ENCODE measurements around the gene ZNF100.
"Not testable (repeated sequence)": the region's sequence is repeated elsewhere in the genome, so short reads cannot be mapped to it uniquely, and the experiment has no call there.

The ZNF100 gene

DNA sequence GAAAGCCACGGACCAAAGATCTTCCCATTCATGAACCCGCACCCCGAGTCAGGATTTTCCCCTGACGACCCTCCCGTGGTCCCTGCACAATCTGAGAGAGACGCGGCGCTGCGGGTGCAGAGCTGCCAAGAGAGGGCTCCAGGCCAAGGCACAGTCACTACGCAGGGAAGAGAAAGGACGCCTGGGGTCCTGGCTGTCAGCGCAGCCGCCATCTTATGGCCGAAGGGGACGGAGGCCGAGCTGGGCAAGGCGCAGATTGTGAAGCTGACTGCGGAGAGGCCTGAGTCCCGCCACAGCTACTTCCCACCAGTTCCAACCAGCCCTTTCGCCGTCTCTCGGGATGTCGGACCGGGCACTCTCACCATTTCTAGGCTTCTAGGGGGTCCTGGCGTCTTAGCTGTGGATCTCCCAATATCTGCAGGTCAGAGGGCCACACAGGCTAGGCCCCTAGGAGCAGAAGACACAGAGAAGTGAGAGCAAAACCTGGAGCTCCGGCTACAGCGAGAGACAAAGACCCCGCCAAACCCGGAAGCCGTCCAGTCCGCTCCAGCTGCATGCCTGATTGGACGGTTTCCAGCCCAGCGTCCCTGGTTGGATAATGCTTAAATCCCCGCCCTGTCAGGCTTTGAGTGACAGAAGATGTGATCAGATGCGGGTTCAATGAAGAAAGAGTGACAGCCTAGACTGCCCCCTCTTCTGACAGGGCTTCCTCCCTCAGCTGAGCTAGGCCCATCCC is at the start of gene ZNF100:
TSS of gene ZNF100 (minus strand) at position 515 of the 736 bp plus-strand sequence. CDS start at position 365, 150 bp downstream.
- peak; percentile 61 for DNase-seq

DNA sequence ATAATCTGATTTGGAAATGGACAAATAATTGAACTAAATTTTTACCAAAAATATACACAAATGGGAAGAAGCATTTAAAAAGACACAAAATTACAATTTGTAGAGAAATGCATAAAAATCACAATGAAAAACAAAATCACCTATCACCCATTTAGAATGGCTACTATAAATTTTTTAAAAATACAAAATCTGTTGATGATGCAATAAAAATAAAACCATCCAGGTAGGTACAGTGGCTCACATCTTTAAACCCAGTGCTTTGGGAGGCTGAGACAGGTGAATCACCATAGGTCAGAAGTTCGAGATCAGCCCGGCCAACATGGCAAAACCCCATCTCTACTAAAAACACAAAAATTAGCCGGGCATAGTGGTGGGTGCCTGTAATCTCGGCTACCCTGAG is 45.1 kb upstream of the ZNF100 start:
- DNase-seq: no peak

DNA sequence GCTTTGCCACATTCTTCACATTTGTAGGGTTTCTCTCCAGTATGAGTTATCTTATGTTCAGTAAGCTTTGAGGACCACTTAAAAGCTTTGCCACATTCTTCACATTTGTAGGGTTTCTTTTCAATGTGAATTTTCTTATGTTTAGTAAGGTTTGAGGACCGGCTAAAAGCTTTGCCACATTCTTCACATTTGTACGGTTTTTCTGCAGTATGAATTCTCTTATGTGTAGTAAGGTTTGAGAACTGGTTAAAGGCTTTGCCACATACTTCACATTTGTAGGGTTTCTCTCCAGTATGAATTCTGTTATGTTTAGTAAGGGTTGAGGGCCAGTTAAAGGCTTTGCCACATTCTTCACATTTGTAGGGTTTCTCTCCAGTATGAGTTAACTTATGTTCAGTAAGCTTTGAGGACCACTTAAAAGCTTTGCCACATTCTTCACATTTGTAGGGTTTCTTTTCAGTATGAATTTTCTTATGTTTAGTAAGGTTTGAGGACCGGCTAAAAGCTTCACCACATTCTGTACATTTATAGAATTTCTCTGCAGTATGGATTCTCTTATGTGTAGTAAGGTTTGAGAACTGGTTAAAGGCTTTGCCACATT is 41.1 kb upstream of the ZNF100 start:
- DNase-seq: not testable (repeated sequence)

DNA sequence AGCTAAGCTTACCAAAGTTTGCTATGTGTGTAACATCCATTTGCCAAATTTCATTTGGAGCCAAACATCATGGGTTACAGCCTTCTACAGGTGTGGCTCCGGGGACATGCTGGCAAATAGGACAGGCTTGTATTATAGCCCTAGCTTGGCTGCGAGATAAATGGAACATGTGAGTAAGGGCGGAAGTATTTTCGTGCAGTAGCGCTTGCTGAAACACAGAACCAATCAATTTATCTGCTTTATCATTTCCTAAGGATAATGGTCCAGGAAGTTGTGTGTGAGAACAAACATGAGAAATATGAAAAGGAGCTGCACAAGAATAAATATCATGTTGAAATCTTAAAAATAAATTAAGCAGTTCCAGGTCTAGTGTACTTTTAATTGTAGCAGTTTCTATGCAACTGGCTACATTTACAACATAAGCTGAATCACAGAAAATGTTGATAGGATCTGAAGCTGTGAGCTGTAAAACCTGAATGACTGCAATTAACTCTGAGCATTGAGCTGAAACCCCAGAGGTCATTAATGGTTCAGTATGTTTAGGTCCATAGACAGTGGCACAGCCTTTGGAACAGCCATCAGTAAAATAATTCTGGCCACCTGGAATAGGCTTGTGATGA is 22.2 kb upstream of the ZNF100 start:
- DNase-seq: no peak

DNA sequence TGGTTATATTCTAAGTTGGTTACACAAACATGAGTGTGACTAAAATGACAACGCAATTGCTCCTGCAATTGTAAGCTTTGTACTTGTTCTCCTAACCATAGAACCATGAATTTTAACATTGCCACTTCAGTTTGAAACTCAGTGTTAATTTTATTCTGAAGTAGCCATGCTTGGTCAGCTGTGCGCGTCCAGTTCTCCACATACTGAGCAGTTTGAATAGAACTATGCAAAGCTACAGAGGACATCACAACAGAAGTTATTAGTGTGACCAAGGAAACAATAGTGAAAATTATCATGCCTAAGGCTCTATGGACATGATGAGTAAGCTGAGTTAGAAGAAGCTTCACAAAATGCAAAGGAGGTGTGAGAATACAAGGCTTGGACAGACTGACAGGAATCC is 19.6 kb upstream of the ZNF100 start:
- DNase-seq: no peak

DNA sequence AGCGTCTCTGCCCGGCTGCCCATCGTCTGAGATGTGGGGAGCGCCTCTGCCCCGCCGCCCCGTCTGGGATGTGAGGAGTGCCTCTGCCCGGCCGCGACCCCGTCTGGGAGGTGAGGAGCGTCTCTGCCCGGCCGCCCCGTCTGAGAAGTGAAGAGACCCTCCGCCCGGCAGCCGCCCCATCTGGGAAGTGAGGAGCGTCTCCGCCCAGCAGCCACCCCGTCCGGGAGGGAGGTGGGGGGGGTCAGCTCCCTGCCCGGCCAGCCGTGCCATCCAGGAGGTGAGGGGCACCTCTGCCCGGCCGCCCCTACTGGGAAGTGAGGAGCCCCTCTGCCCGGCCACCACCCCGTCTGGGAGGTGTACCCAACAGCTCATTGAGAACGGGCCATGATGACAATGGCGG is 8.4 kb upstream of the ZNF100 start:
- DNase-seq: not testable (repeated sequence)

DNA sequence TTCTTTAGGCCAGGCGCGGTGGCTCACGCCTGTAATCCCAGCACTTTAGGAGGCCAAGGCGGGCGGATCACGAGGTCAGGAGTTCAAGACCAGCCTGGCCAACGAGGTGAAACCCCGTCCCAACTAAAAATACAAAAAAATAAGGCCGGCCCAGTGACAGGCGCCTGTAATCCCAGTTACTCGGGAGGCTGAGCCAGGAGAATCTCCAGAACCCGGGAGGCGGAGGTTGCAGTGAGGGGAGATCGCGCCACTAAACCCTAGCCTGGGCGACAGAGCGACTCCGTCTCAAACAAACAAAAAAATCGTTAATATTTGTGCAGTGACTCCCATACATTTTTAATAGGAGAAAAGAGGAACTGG is 694 bp downstream of the ZNF100 start:
- DNase-seq: not testable (repeated sequence)

DNA sequence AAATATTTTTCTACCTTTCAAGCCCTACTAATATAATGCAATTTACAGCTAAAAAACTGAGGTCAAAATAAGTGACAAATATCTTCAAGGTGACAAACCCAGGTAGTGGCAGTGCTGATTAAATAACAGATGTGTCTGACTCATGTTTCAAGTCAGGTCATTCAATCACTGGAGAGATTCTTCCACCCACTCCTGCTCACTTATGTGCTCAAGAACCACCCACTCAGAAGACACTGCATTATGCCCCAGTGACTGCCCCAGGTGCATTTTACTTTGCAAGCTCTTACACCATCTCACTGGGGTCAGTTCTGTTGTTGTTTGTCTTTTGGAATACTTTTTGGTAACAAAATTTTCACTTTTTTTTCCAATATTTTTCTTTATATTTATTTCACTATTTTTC is 2.2 kb downstream of the ZNF100 start:
- DNase-seq: no peak

DNA sequence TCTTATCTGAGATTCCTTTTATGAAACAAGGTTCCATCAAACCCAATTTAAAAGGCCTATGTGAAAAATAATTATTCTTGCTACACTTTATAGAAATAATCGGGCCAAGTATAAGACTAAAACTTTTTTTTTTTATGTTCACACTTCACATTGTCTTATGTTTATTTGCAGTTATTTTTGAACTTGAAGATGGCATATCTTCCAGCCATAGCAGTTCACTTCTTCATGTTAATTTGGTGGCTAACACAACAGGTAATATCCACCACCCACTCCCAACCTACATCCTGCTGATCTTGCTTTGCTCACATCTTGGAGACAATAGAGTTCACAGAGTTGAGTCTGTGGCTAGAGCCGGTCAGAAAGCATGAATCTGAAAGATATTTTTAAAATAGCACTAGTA is 5.8 kb downstream of the ZNF100 start:
- DNase-seq: not testable (repeated sequence)

DNA sequence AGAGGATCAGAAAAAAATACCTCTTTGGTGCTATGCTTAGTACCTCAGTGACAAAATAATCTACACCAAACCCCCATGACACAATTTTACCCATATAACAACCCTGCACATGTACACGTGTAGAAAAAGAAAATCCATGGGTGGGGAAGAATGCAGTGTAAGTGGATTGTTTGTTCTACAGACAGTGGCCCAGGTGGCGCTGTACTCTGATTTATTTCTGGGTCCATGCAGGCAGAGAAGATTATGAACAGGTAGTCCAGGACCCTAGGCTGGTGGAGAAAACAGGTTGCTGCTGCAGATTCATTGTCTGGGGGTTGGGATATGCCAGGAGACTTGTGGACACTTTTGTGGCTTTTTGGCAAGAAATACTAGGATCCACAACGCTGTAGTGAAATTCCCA is 9.1 kb downstream of the ZNF100 start:
- DNase-seq: no peak

DNA sequence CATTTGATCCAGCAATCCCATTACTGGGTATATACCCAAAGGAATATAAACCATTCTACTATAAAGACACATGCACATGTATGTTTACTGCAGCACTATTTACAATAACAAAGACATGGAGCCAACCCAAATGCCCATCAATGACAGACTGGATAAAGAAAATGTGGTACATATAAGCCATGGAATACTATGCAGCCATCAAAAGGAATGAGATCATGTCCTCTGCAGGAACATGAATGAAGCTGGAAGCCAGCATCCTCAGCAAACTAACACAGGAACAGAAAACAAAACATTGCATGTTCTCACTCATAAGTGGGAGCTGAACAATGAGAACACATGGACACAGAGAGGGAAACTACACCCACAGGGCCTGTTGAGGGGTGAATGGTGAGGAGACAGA is 11.8 kb downstream of the ZNF100 start:
- not testable (repeated sequence) for DNase-seq

DNA sequence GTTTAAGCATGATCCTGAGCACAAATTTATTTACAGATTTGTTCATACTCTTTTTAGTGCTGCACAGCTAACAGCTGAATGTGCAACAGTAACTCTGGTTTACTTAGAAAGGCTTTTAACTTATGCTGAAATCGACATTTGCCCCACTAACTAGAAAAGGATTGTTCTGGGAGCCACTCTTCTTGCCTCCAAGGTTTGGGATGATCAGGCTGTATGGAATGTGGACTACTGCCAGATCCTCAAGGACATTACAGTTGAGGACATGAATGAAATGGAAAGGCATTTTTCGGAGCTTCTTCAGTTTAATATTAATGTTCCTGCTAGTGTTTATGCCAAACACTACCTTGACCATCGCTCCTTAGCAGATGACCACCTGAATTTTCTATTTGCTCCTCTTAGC is 16.0 kb downstream of the ZNF100 start:
- DNase-seq: no peak

DNA sequence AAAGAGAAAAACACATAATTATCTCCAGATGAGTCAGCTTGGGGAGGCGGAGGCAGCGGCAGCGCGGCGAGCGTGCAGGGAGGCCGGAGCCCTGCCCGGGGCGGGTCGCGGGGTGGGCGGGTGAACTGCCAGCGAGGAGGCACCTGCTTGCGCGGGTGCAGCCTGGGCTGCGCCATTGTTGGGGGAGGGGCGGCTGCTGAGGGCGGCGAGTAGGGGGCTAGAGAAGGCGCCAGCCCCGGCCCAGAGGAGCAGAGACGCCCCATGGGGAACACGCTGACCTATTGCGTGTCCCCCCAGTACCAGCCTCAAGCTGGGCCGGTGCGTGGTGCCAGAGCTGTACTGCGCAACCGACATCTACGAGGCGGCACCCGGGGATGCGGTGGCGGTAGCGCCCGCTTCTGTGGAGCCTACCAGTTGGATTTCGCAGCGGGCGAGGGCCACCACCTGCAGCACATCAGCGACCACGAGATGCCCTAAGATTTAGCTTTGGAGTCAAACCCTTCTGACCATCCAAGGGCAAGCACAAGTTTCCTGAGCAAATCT is 16.7 kb downstream of the ZNF100 start:
- no peak for DNase-seq

DNA sequence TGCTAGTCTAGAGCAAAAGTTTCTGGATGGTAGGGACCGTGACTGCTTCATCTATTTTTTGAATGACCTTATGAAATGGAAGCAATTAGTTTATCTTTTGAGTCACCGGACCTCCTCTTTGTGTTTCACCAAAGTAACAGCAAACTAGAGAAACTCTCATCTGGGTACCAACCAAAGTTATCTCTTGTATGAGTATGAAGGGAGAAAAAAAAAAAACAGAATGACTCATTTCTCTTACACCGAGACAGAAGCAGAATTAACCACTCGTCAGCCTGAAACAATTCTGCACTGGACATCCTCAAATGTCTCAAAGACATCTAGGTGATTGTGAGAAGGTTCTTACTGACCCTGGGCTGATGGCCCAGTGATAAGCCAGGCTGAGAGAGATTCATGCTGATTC is 18.3 kb downstream of the ZNF100 start:
- no peak for DNase-seq

DNA sequence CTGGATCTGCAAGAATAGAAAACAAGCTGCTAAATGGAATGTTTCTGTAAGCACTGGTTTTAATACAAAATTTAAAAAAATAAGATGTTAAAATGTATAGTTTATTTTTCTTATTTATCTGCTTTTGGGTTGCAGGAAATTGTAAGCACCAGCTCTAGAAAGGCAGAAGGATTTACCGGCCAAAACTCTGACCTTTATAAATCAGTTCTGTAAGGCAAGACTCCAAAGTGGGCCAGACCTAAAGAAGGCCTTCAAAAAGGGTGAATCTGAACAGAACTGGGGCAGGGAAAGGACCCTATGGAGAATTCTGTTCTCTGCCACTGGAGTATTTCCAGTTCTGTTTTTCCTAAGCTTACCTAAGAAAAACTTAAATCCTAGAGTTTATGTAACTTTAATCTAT is 19.3 kb downstream of the ZNF100 start:
- DNase-seq: no peak

DNA sequence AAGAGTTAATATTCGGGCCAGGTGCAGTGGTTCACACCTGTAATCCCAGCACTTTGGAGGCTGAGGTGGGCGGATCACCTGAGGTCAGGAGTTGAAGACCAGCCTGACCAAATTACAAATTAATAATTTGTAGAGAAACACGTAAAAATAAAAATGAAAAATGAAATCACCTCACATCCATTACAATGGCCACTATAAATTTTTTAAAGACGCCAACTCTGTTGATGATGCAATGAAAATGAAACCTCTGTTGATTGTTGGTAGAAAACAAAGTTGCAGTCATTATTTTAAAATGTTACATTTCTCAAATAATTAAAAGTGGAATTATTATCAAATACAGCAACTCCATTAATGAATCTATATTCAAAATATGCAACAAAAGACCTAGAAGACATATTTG is 26.8 kb downstream of the ZNF100 start:
- no peak for DNase-seq

DNA sequence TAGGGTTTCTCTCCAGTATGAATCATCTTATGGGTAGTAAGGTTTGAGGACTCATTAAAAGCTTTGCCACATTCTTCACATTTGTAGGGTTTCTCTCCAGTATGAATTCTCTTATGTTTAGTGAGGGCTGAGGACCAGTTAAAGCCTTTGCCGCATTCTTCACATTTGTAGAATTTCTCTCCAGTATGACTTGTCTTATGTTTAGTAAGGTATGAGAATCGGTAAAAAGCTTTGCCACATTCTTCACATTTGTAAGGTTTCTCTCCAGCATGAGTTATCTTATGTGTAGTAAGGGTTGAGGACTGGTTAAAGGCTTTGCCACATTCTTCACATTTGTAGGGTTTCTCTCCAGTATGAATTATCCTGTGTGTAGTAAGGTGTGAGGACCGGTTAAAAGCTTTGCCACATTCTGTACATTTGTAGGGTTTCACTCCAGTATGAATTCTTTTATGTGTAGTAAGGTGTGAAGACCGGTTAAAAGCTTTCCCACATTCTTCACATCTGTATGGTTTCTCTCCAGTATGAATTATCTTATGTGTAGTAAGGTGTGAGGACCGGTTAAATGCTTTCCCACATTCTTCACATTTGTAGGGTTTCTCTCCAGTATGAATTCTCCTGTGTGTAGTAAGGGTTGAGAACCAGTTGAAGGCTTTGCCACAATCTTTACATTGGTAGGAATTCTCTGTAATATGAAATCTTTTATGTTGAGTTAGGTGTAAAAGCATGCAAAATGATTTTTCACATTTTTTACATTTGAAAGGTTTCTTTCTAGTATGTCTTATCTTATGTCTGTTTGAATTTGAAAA is 40.2 kb downstream of the ZNF100 start:
- DNase-seq: not testable (repeated sequence)

DNA sequence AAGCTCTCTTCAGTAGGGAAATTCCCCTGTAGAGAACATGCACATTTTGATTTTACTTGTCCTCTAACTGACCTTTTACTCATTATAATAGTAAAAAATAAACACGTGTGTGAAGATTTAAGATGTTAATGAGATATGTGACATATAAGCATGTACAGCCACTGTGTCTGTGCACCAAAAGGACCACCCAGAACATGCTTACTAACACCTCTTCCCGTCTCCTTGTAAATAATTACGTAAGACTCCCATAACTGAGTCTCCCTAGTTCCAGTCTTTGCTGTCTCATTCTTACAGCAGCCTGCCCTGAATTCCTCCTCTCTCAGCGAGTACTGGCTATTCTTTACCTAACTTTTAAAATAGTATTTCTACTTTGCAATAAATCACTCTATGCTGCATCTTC is 53.6 kb downstream of the ZNF100 start:
- DNase-seq: no peak

DNA sequence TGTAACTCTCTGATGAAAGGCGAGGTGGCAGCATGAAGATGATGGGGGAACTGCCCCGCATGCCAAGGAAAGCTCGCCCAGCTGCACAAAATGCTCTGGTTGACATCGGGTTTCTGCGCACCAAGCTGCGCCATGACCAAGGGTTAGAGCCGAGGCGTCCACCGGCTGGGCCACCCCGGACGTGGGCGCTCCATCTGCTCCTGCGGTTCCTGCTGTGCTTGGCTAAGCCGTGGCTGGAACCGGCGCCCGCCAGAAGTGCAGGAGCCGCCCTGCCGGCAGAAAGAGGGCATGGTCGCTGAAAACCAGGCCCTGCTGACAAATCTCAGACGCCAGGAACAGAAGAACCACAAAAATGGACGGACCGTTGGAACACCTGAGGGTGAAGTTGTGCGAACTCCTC is 57.9 kb downstream of the ZNF100 start:
- DNase-seq: no peak

DNA sequence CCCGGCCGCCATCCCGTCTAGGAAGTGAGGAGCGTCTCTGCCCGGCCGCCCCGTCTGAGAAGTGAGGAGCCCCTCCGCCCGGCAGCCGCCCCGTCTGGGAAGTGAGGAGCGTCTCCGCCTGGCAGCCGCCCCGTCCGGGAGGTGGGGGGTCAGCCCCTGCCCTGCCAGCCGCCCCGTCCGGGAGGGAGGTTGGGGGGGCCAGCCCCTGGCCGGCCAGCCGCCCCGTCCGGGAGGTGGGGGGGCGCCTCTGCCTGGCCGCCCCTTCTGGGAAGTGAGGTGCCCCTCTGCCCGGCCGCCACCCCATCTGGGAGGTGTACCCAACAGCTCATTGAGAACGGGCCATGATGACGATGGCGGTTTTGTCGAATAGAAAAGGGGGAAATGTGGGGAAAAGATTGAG is 59.5 kb downstream of the ZNF100 start:
- not testable (repeated sequence) for DNase-seq

DNA sequence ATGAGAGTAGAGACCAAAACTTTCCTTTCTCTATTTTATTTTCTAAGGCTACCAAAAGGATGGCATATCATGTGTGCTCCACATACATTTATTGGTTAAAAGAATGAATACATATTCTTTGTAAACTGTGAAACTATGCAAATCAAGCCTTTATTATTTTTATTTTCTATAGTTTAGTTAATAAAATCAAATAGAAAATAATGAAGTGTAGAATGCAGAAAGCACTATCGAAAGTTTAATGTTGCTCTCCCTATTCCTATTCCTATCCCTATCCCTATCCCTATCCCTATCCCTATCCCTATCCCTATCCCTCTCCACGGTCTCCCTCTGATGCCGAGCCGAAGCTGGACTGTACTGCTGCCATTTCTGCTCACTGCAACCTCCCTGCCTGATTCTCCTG is 60.3 kb downstream of the ZNF100 start:
- DNase-seq: no peak

DNA sequence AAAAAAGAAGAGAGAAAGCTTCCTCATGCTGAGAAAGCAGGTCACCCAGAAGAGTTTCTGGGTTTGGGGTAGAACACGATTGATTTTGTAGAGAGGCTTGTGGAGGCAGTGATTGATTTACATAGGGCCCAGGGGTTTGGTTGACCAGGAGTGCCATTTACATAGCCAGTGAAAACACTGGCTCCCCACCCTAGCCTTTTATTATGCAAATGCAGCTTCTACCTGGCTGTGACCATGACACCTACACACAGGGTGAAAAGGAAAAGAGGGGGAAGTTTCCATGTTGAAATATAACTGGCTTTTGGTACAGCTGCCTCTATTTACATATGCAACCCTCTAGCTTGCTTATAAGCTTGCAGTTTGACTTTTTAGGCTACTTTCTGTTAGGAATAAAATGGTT is 62.0 kb downstream of the ZNF100 start:
- no peak for DNase-seq

DNA sequence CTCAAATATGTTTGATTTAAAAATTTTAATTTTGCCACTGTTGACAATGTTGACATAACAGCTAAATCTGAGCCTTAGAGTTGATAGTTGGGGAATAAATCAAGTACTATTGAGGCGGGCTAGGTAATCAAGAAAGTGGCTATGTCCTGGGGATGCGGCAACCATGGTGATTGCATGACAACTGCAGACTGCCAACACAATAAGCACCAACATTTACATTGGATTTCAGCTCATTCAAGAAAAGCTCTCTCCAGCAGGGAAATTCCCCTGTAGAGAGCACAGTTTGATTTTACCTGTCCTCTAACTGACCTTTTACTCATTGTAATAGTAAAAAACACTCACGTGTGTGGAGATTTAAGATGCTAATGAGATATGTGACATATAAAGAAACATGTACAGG is 63.1 kb downstream of the ZNF100 start:
- DNase-seq: no peak
